Lower leg skin (tissue), 4 donors: Measurements from ENCODE around the gene SLC9A6. TPM values are rescaled to one million over a fixed set of nuclear protein-coding genes. Genes with fewer than 3 reads are reported as not detected.

Source experiments
- DNase-seq, 2 donors: peaks; one replicate each; pipeline ENCODE4 v3.0.0-alpha.2; 2019; ENCODE audit warnings: low spot score in 2 of 2
- H3K4me3 ChIP-seq: fragments of 200-600 bp; sonication (generic); 2 replicates; pipeline ENCODE4 v1.5.1; 2017; ENCODE audit warnings: mild to moderate bottlenecking, low read depth; ENCODE audit not compliant: poor library complexity, severe bottlenecking
- CTCF ChIP-seq, 3 donors: fragments of 450-650 bp; IDR thresholded peaks; one replicate each; pipeline ENCODE4 v1.5.1; 2016; ENCODE audit warnings: antibody characterized with exemption in 3 of 3, mild to moderate bottlenecking in 3 of 3, moderate library complexity in 2 of 3
- POLR2A ChIP-seq, 2 donors: fragments of 450-650 bp; IDR thresholded peaks; one replicate each; pipeline ENCODE4 v1.6.1; 2016 to 2017; ENCODE audit warnings: antibody characterized with exemption in 2 of 2, mild to moderate bottlenecking in 1 of 2, moderate library complexity in 1 of 2
- WGBS, 2 donors: methylation state at CpG; one replicate each; pipeline ENCODE4 v1.1.5; 2018; 5-methylcytosine and 5-hydroxymethylcytosine counted together
- intact Hi-C: fragments of 100-400 bp; cut with DNase I; formaldehyde crosslinking; loops from one replicate; pipeline ENCODE4 v1.15.0; 2023; ENCODE audit warnings: low total_unique reads
- total RNA-seq, 4 donors: library from RNA; depleted of rRNA; stranded (reverse); fragments of >200 nt; gene quantifications; one replicate each; pipeline ENCODE4 v1.1.0, GENCODE V29; 2016

The SLC9A6 gene
- total RNA-seq, 4 donors from 2014 or later = 11.6 to 18.1 (median 17.2) TPM

GRCh38 chrX:135974279-135974856 lies 10.9 kb upstream of the SLC9A6 start:
- DNase-seq = peak; percentile 51 to 92
- H3K4me3 ChIP-seq = no peak overlapping the region
- intact Hi-C loops = no loop called here
- 7 to 59% methylated on average over 9 to 26 of the region's 32 CpGs for WGBS, 2 donors
- TF ChIP-seq CTCF (IDR thresholded peaks at IDR 0.05) (no peak), POLR2A (IDR thresholded peaks at IDR 0.05) (no peak)

GRCh38 chrX:135975421-135975820 lies 9.8 kb upstream of the SLC9A6 start:
- 86 to 100% methylated on average over 1 of the region's 1 CpG for WGBS, 2 donors
- TF ChIP-seq CTCF (IDR thresholded peaks at IDR 0.05) (no peak), POLR2A (IDR thresholded peaks at IDR 0.05) (no peak)

GRCh38 chrX:135977611-135978010 lies 7.6 kb upstream of the SLC9A6 start:
- intact Hi-C loops = no loop called here
- no peak for DNase-seq
- no peak for TF ChIP-seq POLR2A (IDR thresholded peaks at IDR 0.05)
- TF ChIP-seq CTCF (IDR thresholded peaks at IDR 0.05) = no peak
- WGBS, 2 donors = 81 to 95% methylated on average over 4 of the region's 4 CpGs
- H3K4me3 ChIP-seq = no peak overlapping the region

More at GRCh38 chrX:135975421-135975820, 9.8 kb upstream of the SLC9A6 start:
- intact Hi-C loops = no loop called here
- DNase-seq = no peak
- H3K4me3 ChIP-seq = no peak overlapping the region

GRCh38 chrX:135981010-135981409 lies 4.2 kb upstream of the SLC9A6 start:
- no peak for DNase-seq
- TF ChIP-seq POLR2A (IDR thresholded peaks at IDR 0.05) (no peak), CTCF (IDR thresholded peaks at IDR 0.05) (no peak)
- H3K4me3 ChIP-seq = no peak overlapping the region
- intact Hi-C loops = no loop called here
- 82 to 86% methylated on average over 5 of the region's 5 CpGs for WGBS, 2 donors

- intact Hi-C loops = no loop called here
- DNase-seq = no peak
- TF ChIP-seq CTCF (IDR thresholded peaks at IDR 0.05) = no peak
- TF ChIP-seq POLR2A (IDR thresholded peaks at IDR 0.05) = no peak
- H3K4me3 ChIP-seq = no peak overlapping the region
These were observed 3.6 kb upstream of the SLC9A6 start for GRCh38 chrX:135981668-135982067.

GRCh38 chrX:135982860-135983259 lies 2.4 kb upstream of the SLC9A6 start:
- TF ChIP-seq CTCF (IDR thresholded peaks at IDR 0.05) (no peak), POLR2A (IDR thresholded peaks at IDR 0.05) (no peak)
- DNase-seq = no peak
- H3K4me3 ChIP-seq = no peak overlapping the region
- intact Hi-C loops = no loop called here
- WGBS, 2 donors = 37 to 55% methylated on average over 1 of the region's 1 CpG
